ENCODE data around the gene PTPRN2.
"Not testable (repeated sequence)": the region's sequence is repeated elsewhere in the genome, so short reads cannot be mapped to it uniquely, and the experiment has no call there.

Gene PTPRN2

GRCh38 chr7:158408318-158408920, 179.2 kb downstream of the PTPRN2 start:
- TF ChIP-seq POLR2A (IDR thresholded peaks at IDR 0.05; ENCODE audit: extremely low read depth, insufficient read length) (no peak), MAX (IDR thresholded peaks at IDR 0.05; ENCODE audit: low read depth, low read length) (peak; percentile 62)
- no peak for DNase-seq (ENCODE audit: low read depth)
- H3K4me3 ChIP-seq (ENCODE audit: low read depth, low read length), result no peak overlapping the region

GRCh38 chr7:158407581-158408317, 179.9 kb downstream of the PTPRN2 start:
- TF ChIP-seq MAX (IDR thresholded peaks at IDR 0.05; ENCODE audit: low read depth, low read length), result peak; percentile 84
- no peak for TF ChIP-seq MYC (IDR thresholded peaks at IDR 0.05; ENCODE audit: low read depth, low read length)
- peak; percentile 46 for TF ChIP-seq CTCF (IDR thresholded peaks at IDR 0.05; ENCODE audit: low read depth, low read length)
- peak; percentile 75 for DNase-seq (ENCODE audit: low read depth)
- H3K4me3 ChIP-seq (ENCODE audit: low read depth, low read length), result no peak overlapping the region

- DNase-seq (ENCODE audit: low read depth), result no peak
- H3K4me3 ChIP-seq (ENCODE audit: low read depth, low read length), result no peak overlapping the region
- TF ChIP-seq MAX (IDR thresholded peaks at IDR 0.05; ENCODE audit: low read depth, low read length) (no peak), MYC (IDR thresholded peaks at IDR 0.05; ENCODE audit: low read depth, low read length) (no peak), POLR2A (IDR thresholded peaks at IDR 0.05; ENCODE audit: extremely low read depth, insufficient read length) (no peak), CTCF (IDR thresholded peaks at IDR 0.05; ENCODE audit: low read depth, low read length) (no peak)
Observed at GRCh38 chr7:158406801-158407200, 180.8 kb downstream of the PTPRN2 start.

GRCh38 chr7:158406364-158406763, 181.3 kb downstream of the PTPRN2 start:
- H3K4me3 ChIP-seq (ENCODE audit: low read depth, low read length), result no peak overlapping the region
- DNase-seq (ENCODE audit: low read depth), result no peak
- TF ChIP-seq MYC (IDR thresholded peaks at IDR 0.05; ENCODE audit: low read depth, low read length) (no peak), POLR2A (IDR thresholded peaks at IDR 0.05; ENCODE audit: extremely low read depth, insufficient read length) (no peak), MAX (IDR thresholded peaks at IDR 0.05; ENCODE audit: low read depth, low read length) (no peak), CTCF (IDR thresholded peaks at IDR 0.05; ENCODE audit: low read depth, low read length) (no peak)

GRCh38 chr7:158405771-158406170, 181.9 kb downstream of the PTPRN2 start:
- DNase-seq (ENCODE audit: low read depth); H3K4me3 ChIP-seq (ENCODE audit: low read depth, low read length): not testable (repeated sequence)

GRCh38 chr7:158405324-158405723, 182.3 kb downstream of the PTPRN2 start:
- no peak for DNase-seq (ENCODE audit: low read depth)
- no peak for TF ChIP-seq MYC (IDR thresholded peaks at IDR 0.05; ENCODE audit: low read depth, low read length)
- no peak for TF ChIP-seq CTCF (IDR thresholded peaks at IDR 0.05; ENCODE audit: low read depth, low read length)
- TF ChIP-seq POLR2A (IDR thresholded peaks at IDR 0.05; ENCODE audit: extremely low read depth, insufficient read length), result no peak
- no peak for TF ChIP-seq MAX (IDR thresholded peaks at IDR 0.05; ENCODE audit: low read depth, low read length)

More at GRCh38 chr7:158405324-158405723, 182.3 kb downstream of the PTPRN2 start:
- H3K4me3 ChIP-seq (ENCODE audit: low read depth, low read length), result no peak overlapping the region
